Measurements from ENCODE around the gene ANKRD39. TPM values are rescaled to one million over a fixed set of nuclear protein-coding genes. Genes with fewer than 3 reads are reported as not detected.
A peak's percentile ranks its signal among the peaks of the same experiment; 100 is the strongest.

The ANKRD39 gene
- total RNA-seq, 2 donors from 2014 or later = 12.4 to 18.7 TPM

DNA sequence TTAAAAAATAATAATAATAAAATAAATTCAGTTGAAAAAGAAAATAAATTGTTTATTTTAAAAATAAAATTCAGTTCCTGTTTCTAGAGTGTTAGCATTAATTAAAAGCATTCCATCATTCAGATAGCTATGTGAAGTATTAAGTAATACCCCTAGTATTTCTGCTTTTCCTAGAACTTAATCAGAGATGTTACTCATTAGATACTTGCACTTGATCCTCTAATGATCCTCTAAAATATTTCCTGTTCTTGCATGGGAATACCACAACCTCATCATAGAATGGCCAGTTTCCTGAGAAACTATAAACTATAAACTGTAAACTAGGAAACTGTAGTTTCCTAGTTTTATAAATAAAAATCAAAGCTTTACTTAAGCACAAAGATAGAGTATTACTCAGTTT, 52.8 kb downstream of the ANKRD39 start:
- no peaks in the 10 kb centered on the region for H3K4me1 ChIP-seq
- peaks cover 9% of the 10 kb centered on the region for H3K36me3 ChIP-seq
- H3K27me3 ChIP-seq = no peaks in the 10 kb centered on the region
- no peak overlapping the region for H3K4me3 ChIP-seq
- H3K9ac ChIP-seq (ENCODE audit: low read depth in 2 of 2, low read length in 2 of 2) = no peak overlapping the region
- intact Hi-C loops (cut with DNase I) = loop anchor here (5.0 to 10.0 kb wide), 2 partner anchors 43 to 190 kb away; partner anchors contain the start of gene CNNM4
- no peak for DNase-seq
- TF ChIP-seq, protein P1, sequence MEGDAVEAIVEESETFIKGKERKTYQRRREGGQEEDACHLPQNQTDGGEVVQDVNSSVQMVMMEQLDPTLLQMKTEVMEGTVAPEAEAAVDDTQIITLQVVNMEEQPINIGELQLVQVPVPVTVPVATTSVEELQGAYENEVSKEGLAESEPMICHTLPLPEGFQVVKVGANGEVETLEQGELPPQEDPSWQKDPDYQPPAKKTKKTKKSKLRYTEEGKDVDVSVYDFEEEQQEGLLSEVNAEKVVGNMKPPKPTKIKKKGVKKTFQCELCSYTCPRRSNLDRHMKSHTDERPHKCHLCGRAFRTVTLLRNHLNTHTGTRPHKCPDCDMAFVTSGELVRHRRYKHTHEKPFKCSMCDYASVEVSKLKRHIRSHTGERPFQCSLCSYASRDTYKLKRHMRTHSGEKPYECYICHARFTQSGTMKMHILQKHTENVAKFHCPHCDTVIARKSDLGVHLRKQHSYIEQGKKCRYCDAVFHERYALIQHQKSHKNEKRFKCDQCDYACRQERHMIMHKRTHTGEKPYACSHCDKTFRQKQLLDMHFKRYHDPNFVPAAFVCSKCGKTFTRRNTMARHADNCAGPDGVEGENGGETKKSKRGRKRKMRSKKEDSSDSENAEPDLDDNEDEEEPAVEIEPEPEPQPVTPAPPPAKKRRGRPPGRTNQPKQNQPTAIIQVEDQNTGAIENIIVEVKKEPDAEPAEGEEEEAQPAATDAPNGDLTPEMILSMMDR (IDR thresholded peaks at IDR 0.05) = no peak
- H3K9me3 ChIP-seq = no peaks in the 10 kb centered on the region
- H3K27ac ChIP-seq = no peak overlapping the region

- Histone ChIP-seq H3K9me3 (no peaks in the 10 kb centered on the region), H3K27ac (no peak overlapping the region), H3K9ac (ENCODE audit: low read depth in 2 of 2, low read length in 2 of 2) (no peak overlapping the region), H3K4me1 (no peaks in the 10 kb centered on the region), H3K27me3 (no peaks in the 10 kb centered on the region), H3K36me3 (peaks cover 5% of the 10 kb centered on the region), H3K4me3 (no peak overlapping the region)
- intact Hi-C loops (cut with DNase I) = loop anchor here (5.0 to 10.0 kb wide), 2 partner anchors 40 to 188 kb away; partner anchors contain the start of gene CNNM4
- DNase-seq = no peak
- TF ChIP-seq, protein P1 (IDR thresholded peaks at IDR 0.05) = no peak
These were observed 55.1 kb downstream of the ANKRD39 start for GRCh38 chr2:96802721-96803120.

- Histone ChIP-seq H3K9ac (ENCODE audit: low read depth in 2 of 2, low read length in 2 of 2) (no peak overlapping the region), H3K27me3 (no peaks in the 10 kb centered on the region), H3K9me3 (no peaks in the 10 kb centered on the region), H3K27ac (no peak overlapping the region), H3K4me1 (no peaks in the 10 kb centered on the region), H3K36me3 (peaks cover 5% of the 10 kb centered on the region), H3K4me3 (no peak overlapping the region)
- TF ChIP-seq, protein P1 (IDR thresholded peaks at IDR 0.05) = no peak
- intact Hi-C loops (cut with DNase I) = loop anchor here (5.0 to 10.0 kb wide), 2 partner anchors 40 to 187 kb away; partner anchors contain the start of gene CNNM4
- DNase-seq = no peak
These were observed 55.8 kb downstream of the ANKRD39 start for GRCh38 chr2:96801786-96802595.

GRCh38 chr2:96801005-96801785, 56.6 kb downstream of the ANKRD39 start:
- TF ChIP-seq, protein P1 (IDR thresholded peaks at IDR 0.05) = peak; percentile 89
- Histone ChIP-seq H3K27me3 (no peaks in the 10 kb centered on the region), H3K27ac (no peak overlapping the region), H3K9me3 (no peaks in the 10 kb centered on the region), H3K4me1 (no peaks in the 10 kb centered on the region), H3K9ac (ENCODE audit: low read depth in 2 of 2, low read length in 2 of 2) (peak overlapping the region in 1 of 2 donors; percentile 38), H3K4me3 (no peak overlapping the region), H3K36me3 (peaks cover 5% of the 10 kb centered on the region)
- intact Hi-C loops (cut with DNase I) = loop anchor here (5.0 to 10.0 kb wide), 2 partner anchors 39 to 186 kb away; partner anchors contain the start of gene CNNM4
- DNase-seq = peak; percentile 80

All from colonic mucosa (tissue), 4 donors.